ENCODE data around the gene FARP2.

GRCh38 chr2:241507430-241508239 is 151.6 kb downstream of the FARP2 start:
- TF ChIP-seq, protein P1, sequence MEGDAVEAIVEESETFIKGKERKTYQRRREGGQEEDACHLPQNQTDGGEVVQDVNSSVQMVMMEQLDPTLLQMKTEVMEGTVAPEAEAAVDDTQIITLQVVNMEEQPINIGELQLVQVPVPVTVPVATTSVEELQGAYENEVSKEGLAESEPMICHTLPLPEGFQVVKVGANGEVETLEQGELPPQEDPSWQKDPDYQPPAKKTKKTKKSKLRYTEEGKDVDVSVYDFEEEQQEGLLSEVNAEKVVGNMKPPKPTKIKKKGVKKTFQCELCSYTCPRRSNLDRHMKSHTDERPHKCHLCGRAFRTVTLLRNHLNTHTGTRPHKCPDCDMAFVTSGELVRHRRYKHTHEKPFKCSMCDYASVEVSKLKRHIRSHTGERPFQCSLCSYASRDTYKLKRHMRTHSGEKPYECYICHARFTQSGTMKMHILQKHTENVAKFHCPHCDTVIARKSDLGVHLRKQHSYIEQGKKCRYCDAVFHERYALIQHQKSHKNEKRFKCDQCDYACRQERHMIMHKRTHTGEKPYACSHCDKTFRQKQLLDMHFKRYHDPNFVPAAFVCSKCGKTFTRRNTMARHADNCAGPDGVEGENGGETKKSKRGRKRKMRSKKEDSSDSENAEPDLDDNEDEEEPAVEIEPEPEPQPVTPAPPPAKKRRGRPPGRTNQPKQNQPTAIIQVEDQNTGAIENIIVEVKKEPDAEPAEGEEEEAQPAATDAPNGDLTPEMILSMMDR (conservative IDR thresholded peaks at IDR 0.05; ENCODE audit: low read depth in 2 of 2), result 0 out of 4 replicates have a peak, but pooled peaks of 1 of the 2 experiments have one; percentile 8
- no peak for TF ChIP-seq CREB1 (CRISPR knock-in tag; IDR thresholded peaks at IDR 0.05; ENCODE audit: low read depth)
- TF ChIP-seq POLR2AphosphoS5 (IDR thresholded peaks at IDR 0.05; ENCODE audit: low read depth), result peak; percentile 25; the same call in 1 of the 2 replicates

Measured in GM23338 (cell line).